ENCODE results near the gene NEFH.

The NEFH gene

DNA sequence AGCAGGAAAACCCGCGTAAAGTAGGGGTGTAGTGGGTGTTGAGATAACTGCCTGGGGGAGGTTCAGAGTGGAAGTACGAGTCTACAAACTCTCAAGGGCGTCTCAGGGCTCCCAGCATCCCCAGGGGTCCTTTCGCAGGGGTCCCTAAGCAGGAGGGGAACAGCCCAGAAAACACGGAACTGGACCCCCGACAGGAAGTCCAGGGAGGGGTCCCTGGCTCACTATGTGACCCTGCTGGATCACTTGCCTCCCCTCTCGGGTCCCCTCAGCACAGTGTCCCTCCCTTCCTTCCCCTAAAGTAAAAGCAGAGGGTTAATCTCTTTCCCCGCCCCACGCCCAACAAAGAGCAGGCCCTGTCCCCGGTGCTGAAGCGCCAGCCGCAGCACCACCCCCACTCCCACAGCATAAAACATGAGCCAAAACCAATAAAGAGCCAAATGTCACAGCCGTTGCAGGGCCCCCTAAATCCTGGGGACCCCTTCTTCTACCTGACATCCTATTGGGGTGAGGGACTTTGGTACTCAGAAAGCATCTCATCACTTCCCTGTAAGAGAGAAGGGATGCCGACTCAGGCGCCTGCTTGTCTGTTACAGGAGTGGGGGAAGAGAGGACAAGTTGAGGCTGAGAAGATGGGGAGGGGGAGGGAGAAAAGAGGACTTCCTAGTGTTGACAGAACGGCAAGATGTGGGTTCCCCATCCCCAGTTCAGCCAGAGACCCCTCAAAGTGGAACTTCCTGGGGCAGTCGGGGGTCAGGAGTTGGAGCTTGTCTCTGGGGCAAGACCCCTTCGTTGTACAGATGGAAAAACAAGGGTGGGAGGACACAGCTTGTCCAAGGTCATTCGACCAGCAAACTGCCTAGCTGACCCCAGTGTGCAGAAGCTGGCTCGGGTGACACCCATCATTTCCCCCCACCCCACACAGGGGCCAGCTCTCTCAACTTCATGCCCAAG, 1.4 kb upstream of the NEFH start:
- Histone ChIP-seq H3K27me3 (ENCODE audit: insufficient read depth, insufficient read length) (peaks cover 32% of the 10 kb centered on the region), H3K4me3 (ENCODE audit: insufficient read length, low read depth) (no peak overlapping the region), H3K9ac (ENCODE audit: insufficient read length, low read depth) (no peak overlapping the region), H3K4me1 (ENCODE audit: insufficient read depth, insufficient read length) (peaks cover 13% of the 10 kb centered on the region), H3K36me3 (ENCODE audit: insufficient read depth, insufficient read length, low read length) (peaks cover 4% of the 10 kb centered on the region), H3K9me3 (ENCODE audit: insufficient read depth, low read length) (no peaks in the 10 kb centered on the region)
- no peak for DNase-seq (ENCODE audit: low read depth, low spot score)
- no peak for TF ChIP-seq SUZ12 (IDR thresholded peaks at IDR 0.05; ENCODE audit: extremely low read depth, insufficient read depth, insufficient read length)
- no peak for TF ChIP-seq YY1 (IDR thresholded peaks at IDR 0.05; ENCODE audit: insufficient read depth, insufficient read length)
- TF ChIP-seq ZNF274 (IDR thresholded peaks at IDR 0.05; ENCODE audit: low read depth, low read length), result no peak

DNA sequence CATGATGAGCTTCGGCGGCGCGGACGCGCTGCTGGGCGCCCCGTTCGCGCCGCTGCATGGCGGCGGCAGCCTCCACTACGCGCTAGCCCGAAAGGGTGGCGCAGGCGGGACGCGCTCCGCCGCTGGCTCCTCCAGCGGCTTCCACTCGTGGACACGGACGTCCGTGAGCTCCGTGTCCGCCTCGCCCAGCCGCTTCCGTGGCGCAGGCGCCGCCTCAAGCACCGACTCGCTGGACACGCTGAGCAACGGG, 169 bp downstream of the NEFH start:
- H3K9me3 ChIP-seq (ENCODE audit: insufficient read depth, low read length), result no peaks in the 10 kb centered on the region
- TF ChIP-seq ZNF274 (IDR thresholded peaks at IDR 0.05; ENCODE audit: low read depth, low read length) (no peak), SUZ12 (IDR thresholded peaks at IDR 0.05; ENCODE audit: extremely low read depth, insufficient read depth, insufficient read length) (no peak), YY1 (IDR thresholded peaks at IDR 0.05; ENCODE audit: insufficient read depth, insufficient read length) (no peak)
- peaks cover 32% of the 10 kb centered on the region for H3K27me3 ChIP-seq (ENCODE audit: insufficient read depth, insufficient read length)
- peaks cover 13% of the 10 kb centered on the region for H3K4me1 ChIP-seq (ENCODE audit: insufficient read depth, insufficient read length)
- peaks cover 7% of the 10 kb centered on the region for H3K36me3 ChIP-seq (ENCODE audit: insufficient read depth, insufficient read length, low read length)
- DNase-seq (ENCODE audit: low read depth, low spot score), result no peak
- peak overlapping the region; percentile 67 for H3K4me3 ChIP-seq (ENCODE audit: insufficient read length, low read depth)
- peak overlapping the region; percentile 80 for H3K9ac ChIP-seq (ENCODE audit: insufficient read length, low read depth)

DNA sequence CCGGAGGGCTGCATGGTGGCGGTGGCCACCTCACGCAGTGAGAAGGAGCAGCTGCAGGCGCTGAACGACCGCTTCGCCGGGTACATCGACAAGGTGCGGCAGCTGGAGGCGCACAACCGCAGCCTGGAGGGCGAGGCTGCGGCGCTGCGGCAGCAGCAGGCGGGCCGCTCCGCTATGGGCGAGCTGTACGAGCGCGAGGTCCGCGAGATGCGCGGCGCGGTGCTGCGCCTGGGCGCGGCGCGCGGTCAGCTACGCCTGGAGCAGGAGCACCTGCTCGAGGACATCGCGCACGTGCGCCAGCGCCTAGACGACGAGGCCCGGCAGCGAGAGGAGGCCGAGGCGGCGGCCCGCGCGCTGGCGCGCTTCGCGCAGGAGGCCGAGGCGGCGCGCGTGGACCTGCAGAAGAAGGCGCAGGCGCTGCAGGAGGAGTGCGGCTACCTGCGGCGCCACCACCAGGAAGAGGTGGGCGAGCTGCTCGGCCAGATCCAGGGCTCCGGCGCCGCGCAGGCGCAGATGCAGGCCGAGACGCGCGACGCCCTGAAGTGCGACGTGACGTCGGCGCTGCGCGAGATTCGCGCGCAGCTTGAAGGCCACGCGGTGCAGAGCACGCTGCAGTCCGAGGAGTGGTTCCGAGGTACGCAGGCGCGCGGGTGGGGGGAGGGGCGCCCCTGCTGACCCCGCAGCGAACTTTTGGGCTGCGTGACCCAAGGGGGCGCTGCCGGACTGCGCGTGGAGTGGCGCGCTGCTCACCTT, 670 bp downstream of the NEFH start:
- Histone ChIP-seq H3K36me3 (ENCODE audit: insufficient read depth, insufficient read length, low read length) (peaks cover 11% of the 10 kb centered on the region), H3K9ac (ENCODE audit: insufficient read length, low read depth) (peak overlapping the region; percentile 80), H3K27me3 (ENCODE audit: insufficient read depth, insufficient read length) (peaks cover 32% of the 10 kb centered on the region), H3K4me3 (ENCODE audit: insufficient read length, low read depth) (peak overlapping the region; percentile 67), H3K4me1 (ENCODE audit: insufficient read depth, insufficient read length) (peaks cover 13% of the 10 kb centered on the region), H3K9me3 (ENCODE audit: insufficient read depth, low read length) (no peaks in the 10 kb centered on the region)
- DNase-seq (ENCODE audit: low read depth, low spot score), result peak; percentile 51
- TF ChIP-seq YY1 (IDR thresholded peaks at IDR 0.05; ENCODE audit: insufficient read depth, insufficient read length), result no peak
- TF ChIP-seq SUZ12 (IDR thresholded peaks at IDR 0.05; ENCODE audit: extremely low read depth, insufficient read depth, insufficient read length), result no peak
- TF ChIP-seq ZNF274 (IDR thresholded peaks at IDR 0.05; ENCODE audit: low read depth, low read length), result no peak

DNA sequence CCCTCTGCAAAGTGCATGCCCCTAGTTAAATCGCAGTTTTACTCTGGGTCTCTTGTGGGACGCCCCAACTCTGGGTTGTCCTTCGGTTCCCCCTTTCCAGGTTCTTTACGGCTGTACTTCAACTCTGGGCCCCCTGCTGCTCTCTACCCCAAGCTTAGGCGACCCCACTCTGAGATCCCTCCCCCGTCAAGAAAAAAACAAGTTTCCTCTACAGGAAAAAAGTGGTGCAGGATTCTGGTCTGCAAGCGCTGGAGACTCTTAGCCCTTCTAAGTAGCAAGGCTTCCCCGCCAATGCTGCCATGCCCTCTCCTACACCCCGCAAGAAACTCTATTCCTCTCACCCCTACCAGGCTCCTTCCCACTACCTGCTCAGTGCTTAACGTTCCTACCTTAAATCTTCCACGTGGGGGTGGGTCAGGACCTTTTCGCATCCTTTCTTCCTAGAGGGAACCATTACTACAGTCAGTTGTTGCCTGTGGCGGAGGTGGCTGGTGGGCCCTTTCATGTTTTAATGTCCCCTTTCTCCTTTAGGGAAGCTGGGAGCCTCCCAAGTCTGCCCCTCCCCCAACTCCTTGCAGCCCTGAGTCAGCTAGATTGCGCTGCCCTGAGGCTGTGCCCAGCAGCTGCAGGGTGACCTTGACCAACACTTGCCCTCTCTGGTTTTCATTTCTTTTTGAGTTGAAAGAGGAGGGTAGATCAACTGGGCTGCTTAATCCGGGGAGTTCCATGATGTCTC, 1.4 kb downstream of the NEFH start:
- no peak for TF ChIP-seq YY1 (IDR thresholded peaks at IDR 0.05; ENCODE audit: insufficient read depth, insufficient read length)
- TF ChIP-seq SUZ12 (IDR thresholded peaks at IDR 0.05; ENCODE audit: extremely low read depth, insufficient read depth, insufficient read length), result no peak
- no peak for TF ChIP-seq ZNF274 (IDR thresholded peaks at IDR 0.05; ENCODE audit: low read depth, low read length)
- no peaks in the 10 kb centered on the region for H3K9me3 ChIP-seq (ENCODE audit: insufficient read depth, low read length)
- DNase-seq (ENCODE audit: low read depth, low spot score), result no peak
- peaks cover 13% of the 10 kb centered on the region for H3K36me3 ChIP-seq (ENCODE audit: insufficient read depth, insufficient read length, low read length)
- H3K9ac ChIP-seq (ENCODE audit: insufficient read length, low read depth), result peak overlapping the region; percentile 72
- peaks cover 32% of the 10 kb centered on the region for H3K27me3 ChIP-seq (ENCODE audit: insufficient read depth, insufficient read length)
- peaks cover 13% of the 10 kb centered on the region for H3K4me1 ChIP-seq (ENCODE audit: insufficient read depth, insufficient read length)
- H3K4me3 ChIP-seq (ENCODE audit: insufficient read length, low read depth), result peak overlapping the region; percentile 67

DNA sequence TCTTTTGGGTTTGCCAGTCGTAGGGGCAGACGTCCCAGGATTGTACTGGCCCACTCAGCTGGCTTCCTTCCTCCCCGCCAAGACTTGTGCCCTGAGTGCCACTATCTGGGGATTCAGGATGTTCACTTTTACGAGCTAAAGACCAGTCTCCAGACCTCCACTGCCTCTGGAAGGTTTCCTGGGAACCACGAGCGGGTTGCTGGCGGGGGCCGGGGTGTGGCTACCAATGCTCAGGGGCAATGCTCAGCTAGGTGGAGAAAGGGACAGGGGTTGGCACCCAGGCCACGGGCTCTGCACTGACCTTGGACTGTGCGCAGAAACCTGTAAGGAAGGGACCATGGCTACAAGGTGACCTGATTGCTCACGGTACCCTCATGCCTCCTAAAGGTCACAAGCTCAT, 2.2 kb downstream of the NEFH start:
- H3K9ac ChIP-seq (ENCODE audit: insufficient read length, low read depth), result peak overlapping the region; percentile 45
- peak overlapping the region; percentile 67 for H3K4me3 ChIP-seq (ENCODE audit: insufficient read length, low read depth)
- peaks cover 18% of the 10 kb centered on the region for H3K36me3 ChIP-seq (ENCODE audit: insufficient read depth, insufficient read length, low read length)
- DNase-seq (ENCODE audit: low read depth, low spot score), result no peak
- H3K27me3 ChIP-seq (ENCODE audit: insufficient read depth, insufficient read length), result peaks cover 32% of the 10 kb centered on the region
- TF ChIP-seq SUZ12 (IDR thresholded peaks at IDR 0.05; ENCODE audit: extremely low read depth, insufficient read depth, insufficient read length), result no peak
- no peak for TF ChIP-seq ZNF274 (IDR thresholded peaks at IDR 0.05; ENCODE audit: low read depth, low read length)
- TF ChIP-seq YY1 (IDR thresholded peaks at IDR 0.05; ENCODE audit: insufficient read depth, insufficient read length), result no peak
- H3K9me3 ChIP-seq (ENCODE audit: insufficient read depth, low read length), result no peaks in the 10 kb centered on the region
- H3K4me1 ChIP-seq (ENCODE audit: insufficient read depth, insufficient read length), result peaks cover 13% of the 10 kb centered on the region

DNA sequence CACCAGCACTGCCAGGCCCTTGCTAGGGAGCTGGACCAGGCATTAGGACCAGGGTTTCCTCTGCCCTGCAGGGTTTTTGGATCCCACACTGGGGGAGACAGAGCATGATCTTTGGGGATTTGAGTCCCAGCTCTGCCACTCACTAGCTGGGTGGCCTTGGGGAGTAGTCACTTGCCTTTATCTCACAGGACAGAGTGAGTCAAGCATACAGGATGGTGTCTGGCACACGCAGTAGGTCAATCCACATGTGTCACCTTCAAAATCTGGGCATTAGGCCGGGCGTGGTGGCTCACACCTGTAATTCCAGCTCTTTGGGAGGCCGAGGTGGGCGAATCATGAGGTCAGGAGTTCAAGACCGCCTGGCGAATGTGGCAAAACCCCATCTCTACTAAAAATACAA, 2.7 kb downstream of the NEFH start:
- DNase-seq (ENCODE audit: low read depth, low spot score), result no peak
- no peak overlapping the region for H3K9ac ChIP-seq (ENCODE audit: insufficient read length, low read depth)
- H3K4me3 ChIP-seq (ENCODE audit: insufficient read length, low read depth), result no peak overlapping the region

More for the DNA sequence above, 2.7 kb downstream of the NEFH start:
- no peaks in the 10 kb centered on the region for H3K9me3 ChIP-seq (ENCODE audit: insufficient read depth, low read length)
- peaks cover 13% of the 10 kb centered on the region for H3K4me1 ChIP-seq (ENCODE audit: insufficient read depth, insufficient read length)
- TF ChIP-seq ZNF274 (IDR thresholded peaks at IDR 0.05; ENCODE audit: low read depth, low read length), result no peak
- no peak for TF ChIP-seq YY1 (IDR thresholded peaks at IDR 0.05; ENCODE audit: insufficient read depth, insufficient read length)
- no peak for TF ChIP-seq SUZ12 (IDR thresholded peaks at IDR 0.05; ENCODE audit: extremely low read depth, insufficient read depth, insufficient read length)
- H3K27me3 ChIP-seq (ENCODE audit: insufficient read depth, insufficient read length), result peaks cover 32% of the 10 kb centered on the region
- peaks cover 21% of the 10 kb centered on the region for H3K36me3 ChIP-seq (ENCODE audit: insufficient read depth, insufficient read length, low read length)
